Measurements from ENCODE around the gene NRG3.

Gene NRG3

GRCh38 chr10:83007510-83007909, 1132.5 kb downstream of the NRG3 start (continued):
- no peak for TF ChIP-seq HOXD13 (CRISPR knock-in tag; IDR thresholded peaks at IDR 0.05; ENCODE audit: borderline replicate concordance)

DNA sequence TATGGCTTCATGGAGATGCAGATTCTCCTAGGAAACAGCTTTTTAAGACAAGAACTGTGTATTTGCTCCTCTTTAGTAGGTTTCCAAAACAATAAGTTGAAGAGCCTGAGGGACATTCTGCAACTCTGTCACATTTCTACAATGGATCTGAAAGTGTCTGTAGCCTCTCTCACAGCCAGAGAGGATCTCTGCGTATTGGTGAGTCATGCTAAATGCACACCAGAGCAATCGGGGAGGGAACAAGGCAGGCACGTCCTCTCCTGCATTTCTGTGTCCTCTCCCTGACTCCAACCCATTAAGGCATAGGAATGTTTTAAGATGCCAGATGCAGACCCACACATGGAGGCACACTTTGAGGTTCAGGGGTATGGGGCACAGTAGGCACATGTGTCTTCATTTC, 1137.9 kb downstream of the NRG3 start:
- Histone ChIP-seq H3K9me3 (ENCODE audit: control insufficient read depth, insufficient read depth, low read depth, low read length) (no peaks in the 10 kb centered on the region), H3K4me3 (ENCODE audit: low read depth, low read length) (no peak overlapping the region), H3K27ac (ENCODE audit: extremely low read depth, low read depth, low read length) (no peak overlapping the region), H3K4me1 (ENCODE audit: control insufficient read depth, insufficient read depth, low read length) (no peaks in the 10 kb centered on the region), H3K36me3 (ENCODE audit: control insufficient read depth in 2 of 2, insufficient read depth in 1 of 2, low read length in 2 of 2) (no peaks in the 10 kb centered on the region)
- TF ChIP-seq, protein P1, sequence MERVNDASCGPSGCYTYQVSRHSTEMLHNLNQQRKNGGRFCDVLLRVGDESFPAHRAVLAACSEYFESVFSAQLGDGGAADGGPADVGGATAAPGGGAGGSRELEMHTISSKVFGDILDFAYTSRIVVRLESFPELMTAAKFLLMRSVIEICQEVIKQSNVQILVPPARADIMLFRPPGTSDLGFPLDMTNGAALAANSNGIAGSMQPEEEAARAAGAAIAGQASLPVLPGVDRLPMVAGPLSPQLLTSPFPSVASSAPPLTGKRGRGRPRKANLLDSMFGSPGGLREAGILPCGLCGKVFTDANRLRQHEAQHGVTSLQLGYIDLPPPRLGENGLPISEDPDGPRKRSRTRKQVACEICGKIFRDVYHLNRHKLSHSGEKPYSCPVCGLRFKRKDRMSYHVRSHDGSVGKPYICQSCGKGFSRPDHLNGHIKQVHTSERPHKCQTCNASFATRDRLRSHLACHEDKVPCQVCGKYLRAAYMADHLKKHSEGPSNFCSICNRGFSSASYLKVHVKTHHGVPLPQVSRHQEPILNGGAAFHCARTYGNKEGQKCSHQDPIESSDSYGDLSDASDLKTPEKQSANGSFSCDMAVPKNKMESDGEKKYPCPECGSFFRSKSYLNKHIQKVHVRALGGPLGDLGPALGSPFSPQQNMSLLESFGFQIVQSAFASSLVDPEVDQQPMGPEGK (tag by site-specific recombination; IDR thresholded peaks at IDR 0.05), result no peak
- no peak for TF ChIP-seq ZNF580 (tag by site-specific recombination; IDR thresholded peaks at IDR 0.05)
- TF ChIP-seq ZNF645 (tag by site-specific recombination; IDR thresholded peaks at IDR 0.05), result no peak
- no peak for TF ChIP-seq ZNF777 (tag by site-specific recombination; IDR thresholded peaks at IDR 0.05; ENCODE audit: borderline replicate concordance)
- POLR2A ChIA-PET, result no interaction called here
- CTCF ChIA-PET, result no interaction called here

DNA sequence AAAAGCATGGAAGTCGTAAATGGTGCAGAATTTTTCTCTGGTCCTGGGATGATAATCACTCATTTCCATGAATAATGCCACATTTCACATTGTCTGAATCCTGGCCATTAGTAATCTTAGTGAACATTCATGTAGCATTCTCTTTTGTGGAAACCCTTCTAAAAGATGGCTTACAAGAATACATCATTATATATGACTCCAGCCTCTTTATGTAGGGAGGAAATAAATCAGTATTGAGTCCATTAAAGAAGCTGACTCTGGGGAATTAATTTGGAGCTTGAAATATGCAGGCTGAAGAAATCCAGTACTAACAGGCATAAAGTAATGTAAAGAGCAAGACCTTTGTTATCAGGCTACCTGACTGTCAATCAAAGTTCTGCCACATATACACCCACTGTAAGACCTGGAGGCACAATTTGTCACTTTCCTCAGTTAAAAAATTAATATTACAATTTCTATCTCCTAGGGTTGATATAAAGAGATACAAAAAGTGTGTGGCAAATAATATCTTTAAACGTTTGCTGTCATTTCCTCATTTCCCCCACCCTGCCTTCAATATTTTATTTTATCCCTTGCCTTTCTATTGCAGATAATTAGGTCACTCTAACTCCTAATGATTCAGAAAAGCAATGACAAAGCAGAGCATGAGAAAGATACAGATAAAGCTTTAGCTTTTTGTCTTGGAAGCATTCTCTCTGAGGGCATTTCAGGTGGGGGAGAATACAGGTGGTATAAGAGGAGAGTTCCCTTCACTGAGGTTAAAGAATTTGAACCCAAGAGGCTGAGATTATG, 1142.3 kb downstream of the NRG3 start:
- Histone ChIP-seq H3K9me3 (ENCODE audit: control insufficient read depth, insufficient read depth, low read depth, low read length) (no peaks in the 10 kb centered on the region), H3K4me1 (ENCODE audit: control insufficient read depth, insufficient read depth, low read length) (no peaks in the 10 kb centered on the region), H3K36me3 (ENCODE audit: control insufficient read depth in 2 of 2, insufficient read depth in 1 of 2, low read length in 2 of 2) (no peaks in the 10 kb centered on the region), H3K27ac (ENCODE audit: extremely low read depth, low read depth, low read length) (no peak overlapping the region), H3K4me3 (ENCODE audit: low read depth, low read length) (no peak overlapping the region)
- POLR2A ChIA-PET, result interaction anchor here (0.6 kb wide), 1 partner anchor 1596 kb away, joined by 4 read pairs; no protein-coding TSS in a partner anchor
- CTCF ChIA-PET, result interaction anchor here (0.5 kb wide), 1 partner anchor 894 kb away, joined by 3 read pairs; no protein-coding TSS in a partner anchor
- TF ChIP-seq ZNF112 (tag by site-specific recombination; IDR thresholded peaks at IDR 0.05) (no peak), ZNF639 (tag by site-specific recombination; IDR thresholded peaks at IDR 0.05) (no peak), ZNF747 (tag by site-specific recombination; IDR thresholded peaks at IDR 0.05) (no peak), KLF16 (tag by site-specific recombination; IDR thresholded peaks at IDR 0.05) (no peak), ZNF585B (tag by site-specific recombination; IDR thresholded peaks at IDR 0.05) (no peak), ZNF221 (tag by site-specific recombination; IDR thresholded peaks at IDR 0.05; ENCODE audit: borderline replicate concordance) (no peak), BCL11B (tag by site-specific recombination; IDR thresholded peaks at IDR 0.05; ENCODE audit: low read depth) (no peak), ZNF48 (tag by site-specific recombination; IDR thresholded peaks at IDR 0.05) (no peak), PRDM1 (tag by site-specific recombination; IDR thresholded peaks at IDR 0.05) (no peak), ZNF529 (tag by site-specific recombination; IDR thresholded peaks at IDR 0.05; ENCODE audit: insufficient replicate concordance) (no peak), KLF17 (tag by site-specific recombination; IDR thresholded peaks at IDR 0.05) (no peak), ZNF596 (tag by site-specific recombination; IDR thresholded peaks at IDR 0.05) (no peak)
- TF ChIP-seq, protein P2, sequence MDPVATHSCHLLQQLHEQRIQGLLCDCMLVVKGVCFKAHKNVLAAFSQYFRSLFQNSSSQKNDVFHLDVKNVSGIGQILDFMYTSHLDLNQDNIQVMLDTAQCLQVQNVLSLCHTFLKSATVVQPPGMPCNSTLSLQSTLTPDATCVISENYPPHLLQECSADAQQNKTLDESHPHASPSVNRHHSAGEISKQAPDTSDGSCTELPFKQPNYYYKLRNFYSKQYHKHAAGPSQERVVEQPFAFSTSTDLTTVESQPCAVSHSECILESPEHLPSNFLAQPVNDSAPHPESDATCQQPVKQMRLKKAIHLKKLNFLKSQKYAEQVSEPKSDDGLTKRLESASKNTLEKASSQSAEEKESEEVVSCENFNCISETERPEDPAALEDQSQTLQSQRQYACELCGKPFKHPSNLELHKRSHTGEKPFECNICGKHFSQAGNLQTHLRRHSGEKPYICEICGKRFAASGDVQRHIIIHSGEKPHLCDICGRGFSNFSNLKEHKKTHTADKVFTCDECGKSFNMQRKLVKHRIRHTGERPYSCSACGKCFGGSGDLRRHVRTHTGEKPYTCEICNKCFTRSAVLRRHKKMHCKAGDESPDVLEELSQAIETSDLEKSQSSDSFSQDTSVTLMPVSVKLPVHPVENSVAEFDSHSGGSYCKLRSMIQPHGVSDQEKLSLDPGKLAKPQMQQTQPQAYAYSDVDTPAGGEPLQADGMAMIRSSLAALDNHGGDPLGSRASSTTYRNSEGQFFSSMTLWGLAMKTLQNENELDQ (tag by site-specific recombination; IDR thresholded peaks at IDR 0.05; ENCODE audit: low read depth), result no peak
- TF ChIP-seq, protein P3, sequence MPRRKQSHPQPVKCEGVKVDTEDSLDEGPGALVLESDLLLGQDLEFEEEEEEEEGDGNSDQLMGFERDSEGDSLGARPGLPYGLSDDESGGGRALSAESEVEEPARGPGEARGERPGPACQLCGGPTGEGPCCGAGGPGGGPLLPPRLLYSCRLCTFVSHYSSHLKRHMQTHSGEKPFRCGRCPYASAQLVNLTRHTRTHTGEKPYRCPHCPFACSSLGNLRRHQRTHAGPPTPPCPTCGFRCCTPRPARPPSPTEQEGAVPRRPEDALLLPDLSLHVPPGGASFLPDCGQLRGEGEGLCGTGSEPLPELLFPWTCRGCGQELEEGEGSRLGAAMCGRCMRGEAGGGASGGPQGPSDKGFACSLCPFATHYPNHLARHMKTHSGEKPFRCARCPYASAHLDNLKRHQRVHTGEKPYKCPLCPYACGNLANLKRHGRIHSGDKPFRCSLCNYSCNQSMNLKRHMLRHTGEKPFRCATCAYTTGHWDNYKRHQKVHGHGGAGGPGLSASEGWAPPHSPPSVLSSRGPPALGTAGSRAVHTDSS (tag by site-specific recombination; IDR thresholded peaks at IDR 0.05), result no peak

Measured in HEK293 (cell line).